Mesendoderm (in vitro differentiated cells): ENCODE data around the gene BBS1.

Experiments
- DNase-seq: peaks from one replicate; pipeline ENCODE4 v3.0.0; 2013
- H2AK5ac ChIP-seq: 2 replicates; pipeline ENCODE4 v1.6.1; 2013; ENCODE audit warnings: low read length, inconsistent platforms
- H2BK120ac ChIP-seq: 2 replicates; pipeline ENCODE4 v1.6.1; 2013; ENCODE audit warnings: low read depth, mild to moderate bottlenecking, low read length, moderate library complexity, mixed read lengths
- H2BK15ac ChIP-seq: replicated peaks from 2 replicates; pipeline ENCODE4 v1.6.1; 2013; ENCODE audit warnings: low read depth, mild to moderate bottlenecking, moderate library complexity
- H2BK5ac ChIP-seq: 2 replicates; pipeline ENCODE4 v1.6.1; 2013; ENCODE audit warnings: low read length, inconsistent platforms
- H3K18ac ChIP-seq: 2 replicates; pipeline ENCODE4 v1.6.1; 2013; ENCODE audit warnings: mild to moderate bottlenecking, low read length, mixed read lengths
- H3K23ac ChIP-seq: one replicate; pipeline ENCODE4 v1.6.1; 2013; ENCODE audit warnings: low read length
- H3K27ac ChIP-seq: 2 replicates; pipeline ENCODE4 v1.5.1; 2013; ENCODE audit warnings: low read depth, mild to moderate bottlenecking, inconsistent platforms, low read length, moderate library complexity
- H3K27me3 ChIP-seq: 2 replicates; pipeline ENCODE4 v1.6.1; 2013; ENCODE audit warnings: low read length, control low read depth, mild to moderate bottlenecking, inconsistent platforms; ENCODE audit not compliant: insufficient read depth, poor library complexity
- H3K36me3 ChIP-seq: 2 replicates; pipeline ENCODE4 v1.6.1; 2013; ENCODE audit warnings: low read length, inconsistent platforms; ENCODE audit not compliant: control insufficient read depth, insufficient read depth
- H3K4ac ChIP-seq: one replicate; pipeline ENCODE4 v1.6.1; 2013; ENCODE audit warnings: low read depth, mild to moderate bottlenecking, low read length, moderate library complexity
- H3K4me1 ChIP-seq: 2 replicates; pipeline ENCODE4 v1.6.1; 2013; ENCODE audit warnings: low read depth, low read length, inconsistent platforms; ENCODE audit not compliant: control insufficient read depth
- H3K4me2 ChIP-seq: 2 replicates; pipeline ENCODE4 v1.6.1; 2013; ENCODE audit warnings: low read length
- H3K4me3 ChIP-seq: 2 replicates; pipeline ENCODE4 v1.5.1; 2013; ENCODE audit warnings: mild to moderate bottlenecking, low read length
- H3K56ac ChIP-seq: one replicate; pipeline ENCODE4 v1.6.1; 2013; ENCODE audit warnings: low read length
- H3K79me1 ChIP-seq: 2 replicates; pipeline ENCODE4 v1.6.1; 2013; ENCODE audit warnings: low read length, inconsistent platforms
- H3K79me2 ChIP-seq: 2 replicates; pipeline ENCODE4 v1.6.1; 2013; ENCODE audit warnings: mild to moderate bottlenecking, low read length; ENCODE audit not compliant: control insufficient read depth, insufficient read depth
- H3K9ac ChIP-seq: 2 replicates; pipeline ENCODE4 v1.6.1; 2013; ENCODE audit warnings: low read length, inconsistent platforms
- H4K5ac ChIP-seq: one replicate; pipeline ENCODE4 v1.6.1; 2013; ENCODE audit warnings: low read length
- H4K8ac ChIP-seq: one replicate; pipeline ENCODE4 v1.6.1; 2013; ENCODE audit warnings: low read depth, mild to moderate bottlenecking, control low read depth, low read length, moderate library complexity
- WGBS: extraction: QIAGEN DNeasy Blood & Tissue Kit; methylation state at CpG from one replicate; pipeline ENCODE4 v1.1.7; 2013; ENCODE audit warnings: low lambda C conversion rate, missing lambda C conversion rate; ENCODE audit not compliant: insufficient coverage; ENCODE audit errors: extremely low coverage; 5-methylcytosine and 5-hydroxymethylcytosine counted together

The BBS1 gene

DNA sequence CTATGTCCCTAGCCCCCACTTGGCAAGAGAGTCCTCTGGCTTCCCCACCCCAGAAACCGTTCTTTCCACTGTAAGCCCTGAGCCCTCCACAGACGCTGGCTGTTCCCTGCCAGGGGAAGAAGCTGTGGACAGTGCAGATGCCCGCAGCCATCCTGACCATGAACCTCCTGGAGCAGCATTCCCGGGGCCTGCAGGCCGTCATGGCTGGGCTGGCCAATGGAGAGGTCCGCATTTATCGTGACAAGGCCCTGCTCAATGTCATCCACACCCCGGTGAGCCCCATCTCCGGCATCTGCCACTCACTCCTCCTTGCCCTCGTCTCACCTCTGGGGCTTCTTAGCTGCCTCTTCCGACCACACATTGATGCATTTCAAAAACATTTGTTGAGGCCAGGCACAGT, 13.2 kb downstream of the BBS1 start:
- H4K8ac ChIP-seq = no peak overlapping the region
- no peaks in the 10 kb centered on the region for H3K4me1 ChIP-seq
- no peak overlapping the region for H3K4ac ChIP-seq
- H3K23ac ChIP-seq = no peak overlapping the region
- no peak overlapping the region for H2AK5ac ChIP-seq
- no peaks in the 10 kb centered on the region for H3K79me2 ChIP-seq
- no peak overlapping the region for H3K56ac ChIP-seq
- H3K27me3 ChIP-seq = no peaks in the 10 kb centered on the region
- H3K27ac ChIP-seq = no peak overlapping the region
- no peak overlapping the region for H3K4me2 ChIP-seq
- no peak overlapping the region for H4K5ac ChIP-seq
- no peaks in the 10 kb centered on the region for H3K79me1 ChIP-seq
- H3K9ac ChIP-seq = no peak overlapping the region
- H2BK120ac ChIP-seq = no peak overlapping the region
- no peak overlapping the region for H2BK15ac ChIP-seq
- no CpG with 5 or more reads among the region's 11 CpGs for WGBS
- H2BK5ac ChIP-seq = no peak overlapping the region
- DNase-seq = no peak
- no peak overlapping the region for H3K4me3 ChIP-seq
- H3K18ac ChIP-seq = no peak overlapping the region
- peaks cover 2% of the 10 kb centered on the region for H3K36me3 ChIP-seq

DNA sequence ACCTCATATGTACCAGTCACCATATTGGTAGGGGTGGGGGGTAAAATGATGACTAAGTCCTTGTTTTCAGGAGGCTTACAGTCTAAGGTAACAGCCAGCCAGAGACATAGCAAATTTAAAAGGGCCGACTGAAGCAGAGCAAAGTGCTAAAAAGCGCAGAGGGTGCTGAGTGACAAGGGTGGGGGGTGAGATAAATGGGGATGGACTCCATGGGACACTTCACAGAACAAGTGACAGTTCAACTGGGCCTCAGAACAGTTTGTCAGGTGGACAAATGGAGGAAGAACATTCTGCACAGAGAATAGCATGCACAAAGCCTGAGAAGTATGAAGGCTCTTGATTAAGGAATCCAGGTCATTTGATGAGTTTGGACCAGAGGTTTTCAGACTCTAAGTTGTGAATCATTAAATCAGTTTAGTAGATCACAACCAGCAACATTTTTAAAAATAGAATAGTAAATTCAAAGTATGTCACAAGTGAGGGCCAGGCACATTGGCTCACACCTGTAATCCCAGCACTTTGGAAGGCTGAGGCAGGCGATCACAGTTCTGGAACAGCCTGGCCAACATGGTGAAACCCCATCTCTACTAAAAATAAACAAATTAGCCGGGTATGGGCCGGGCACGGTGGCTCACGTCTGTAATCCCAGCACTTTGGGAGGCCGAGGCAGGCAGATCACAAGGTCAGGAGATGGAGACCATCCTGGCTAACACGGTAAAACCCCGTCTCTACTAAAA, 14.0 kb downstream of the BBS1 start:
- Histone ChIP-seq H3K56ac (no peak overlapping the region), H3K27me3 (no peaks in the 10 kb centered on the region), H3K18ac (no peak overlapping the region), H3K79me2 (no peaks in the 10 kb centered on the region), H3K4ac (no peak overlapping the region), H3K4me3 (no peak overlapping the region), H3K4me1 (no peaks in the 10 kb centered on the region), H3K23ac (no peak overlapping the region), H3K9ac (no peak overlapping the region), H4K8ac (no peak overlapping the region), H3K36me3 (peaks cover under 1% of the 10 kb centered on the region), H2BK15ac (no peak overlapping the region), H2AK5ac (no peak overlapping the region), H3K27ac (no peak overlapping the region), H3K79me1 (no peaks in the 10 kb centered on the region), H2BK5ac (no peak overlapping the region), H4K5ac (no peak overlapping the region), H3K4me2 (no peak overlapping the region), H2BK120ac (no peak overlapping the region)
- WGBS = no CpG with 5 or more reads among the region's 10 CpGs
- DNase-seq = no peak

DNA sequence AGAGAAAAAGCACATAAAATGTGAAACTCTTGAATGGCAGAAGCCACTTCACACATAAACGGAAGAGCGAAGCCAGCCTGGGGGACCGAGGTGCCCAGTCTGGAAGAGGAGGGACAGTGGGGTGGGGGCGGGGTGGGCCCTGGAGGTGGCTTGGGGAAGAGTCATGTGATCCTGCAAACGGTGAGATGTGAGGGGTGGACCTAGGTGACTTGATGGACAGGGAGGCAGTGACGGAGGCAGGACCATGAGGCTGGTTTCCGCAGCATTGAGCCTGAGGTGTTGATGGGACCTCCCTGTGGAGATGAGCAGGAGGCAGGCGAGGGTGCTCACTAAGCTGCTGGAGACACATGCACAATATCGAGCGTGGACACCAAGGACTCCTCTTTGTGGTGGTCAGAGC, 18.6 kb downstream of the BBS1 start:
- H4K8ac ChIP-seq = no peak overlapping the region
- H3K27ac ChIP-seq = no peak overlapping the region
- no peaks in the 10 kb centered on the region for H3K79me1 ChIP-seq
- H2BK120ac ChIP-seq = no peak overlapping the region
- no peak overlapping the region for H3K4me2 ChIP-seq
- no peak overlapping the region for H2AK5ac ChIP-seq
- H3K4me1 ChIP-seq = no peaks in the 10 kb centered on the region
- no peak overlapping the region for H3K18ac ChIP-seq
- no peak overlapping the region for H2BK5ac ChIP-seq
- DNase-seq = peak; percentile 50
- no peaks in the 10 kb centered on the region for H3K79me2 ChIP-seq
- no peak overlapping the region for H4K5ac ChIP-seq
- H3K4me3 ChIP-seq = no peak overlapping the region
- no peak overlapping the region for H3K23ac ChIP-seq
- no peak overlapping the region for H3K9ac ChIP-seq
- H3K27me3 ChIP-seq = no peaks in the 10 kb centered on the region
- no peaks in the 10 kb centered on the region for H3K36me3 ChIP-seq
- no CpG with 5 or more reads among the region's 10 CpGs for WGBS
- no peak overlapping the region for H3K4ac ChIP-seq
- peak overlapping the region; percentile 42 for H3K56ac ChIP-seq
- H2BK15ac ChIP-seq = no peak overlapping the region

DNA sequence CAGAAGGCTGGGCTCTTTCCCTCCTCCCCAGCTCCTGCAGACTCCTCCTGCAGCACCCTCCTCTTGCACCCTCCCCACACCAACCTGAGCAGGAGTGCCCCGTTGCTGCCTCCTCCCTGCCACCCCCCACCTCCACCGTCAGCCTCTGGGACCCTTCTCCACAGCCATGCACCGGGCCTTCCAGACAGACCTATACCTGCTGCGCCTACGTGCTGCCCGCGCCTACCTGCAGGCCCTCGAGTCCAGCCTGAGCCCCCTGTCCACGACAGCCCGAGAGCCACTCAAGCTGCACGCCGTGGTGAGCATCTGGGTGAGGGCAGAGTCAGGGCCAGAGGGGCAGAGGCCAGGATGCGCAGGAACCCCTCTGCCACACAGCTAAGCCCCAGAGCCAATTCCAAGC, 19.2 kb downstream of the BBS1 start:
- Histone ChIP-seq H2AK5ac (no peak overlapping the region), H3K4me1 (no peaks in the 10 kb centered on the region), H3K18ac (no peak overlapping the region), H2BK15ac (no peak overlapping the region), H3K79me1 (no peaks in the 10 kb centered on the region), H4K5ac (no peak overlapping the region), H3K79me2 (no peaks in the 10 kb centered on the region), H4K8ac (no peak overlapping the region), H3K4ac (no peak overlapping the region), H3K36me3 (no peaks in the 10 kb centered on the region), H3K4me2 (no peak overlapping the region), H3K56ac (no peak overlapping the region), H3K9ac (no peak overlapping the region), H3K23ac (no peak overlapping the region), H3K4me3 (no peak overlapping the region), H2BK5ac (no peak overlapping the region), H3K27ac (no peak overlapping the region), H3K27me3 (no peaks in the 10 kb centered on the region), H2BK120ac (no peak overlapping the region)
- no peak for DNase-seq
- WGBS = no CpG with 5 or more reads among the region's 13 CpGs

DNA sequence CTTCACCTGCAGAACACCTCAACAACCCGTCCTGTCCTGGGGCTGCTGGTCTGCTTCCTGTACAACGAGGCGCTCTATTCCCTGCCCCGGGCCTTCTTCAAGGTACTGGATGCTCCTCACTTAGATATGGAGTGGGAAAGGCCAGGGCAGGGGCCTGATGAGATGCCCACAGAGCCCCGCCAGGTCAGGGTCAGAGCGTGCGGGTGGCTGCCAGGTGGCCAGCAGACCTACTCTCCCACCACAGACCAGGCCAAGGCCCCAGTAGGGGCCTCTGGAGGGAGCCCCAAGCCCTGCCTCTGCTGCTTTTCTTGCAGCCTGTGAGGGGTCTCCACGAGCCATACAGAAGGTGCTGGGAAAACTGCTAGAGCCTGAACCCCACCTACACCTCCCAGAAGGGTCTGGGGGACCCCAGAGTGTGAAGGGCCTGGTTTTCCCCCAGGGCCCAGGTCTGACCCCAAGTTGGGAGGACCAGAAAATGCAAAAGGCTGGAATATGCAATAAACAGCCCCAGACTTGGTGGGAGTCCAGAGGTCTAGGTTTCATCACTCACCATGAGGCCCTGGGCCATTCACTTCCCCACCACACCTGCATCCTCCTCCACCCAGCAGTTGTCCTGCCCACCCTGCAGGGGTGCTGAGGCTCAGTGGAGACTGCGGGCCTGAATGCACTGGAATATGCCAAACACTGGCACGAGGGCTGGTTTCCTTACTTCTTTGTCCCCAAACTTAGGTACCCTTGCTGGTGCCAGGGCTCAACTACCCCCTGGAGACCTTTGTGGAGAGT, 20.7 kb downstream of the BBS1 start:
- Histone ChIP-seq H2BK15ac (no peak overlapping the region), H3K4ac (no peak overlapping the region), H3K4me1 (no peaks in the 10 kb centered on the region), H3K18ac (no peak overlapping the region), H3K36me3 (no peaks in the 10 kb centered on the region), H3K56ac (no peak overlapping the region), H4K5ac (no peak overlapping the region), H3K79me1 (no peaks in the 10 kb centered on the region), H3K79me2 (no peaks in the 10 kb centered on the region), H2AK5ac (no peak overlapping the region), H3K9ac (no peak overlapping the region), H2BK5ac (no peak overlapping the region), H4K8ac (no peak overlapping the region), H3K27me3 (no peaks in the 10 kb centered on the region), H3K27ac (no peak overlapping the region), H3K4me2 (no peak overlapping the region), H3K23ac (no peak overlapping the region), H3K4me3 (no peak overlapping the region), H2BK120ac (no peak overlapping the region)
- no peak for DNase-seq
- no CpG with 5 or more reads among the region's 10 CpGs for WGBS
